HG03095 (cell line): Measurements from ENCODE around the gene MRPL11.
"Not testable (repeated sequence)": the region's sequence is repeated elsewhere in the genome, so short reads cannot be mapped to it uniquely, and the experiment has no call there.

Experiments
- ATAC-seq: cut with Tn5 transposase; IDR thresholded peaks from one replicate; pipeline ENCODE4 v1.9.1; 2021; ENCODE audit warnings: moderate library complexity; ENCODE audit not compliant: unreplicated experiment

MRPL11 gene

GRCh38 chr11:66431871-66432329 is 6.7 kb downstream of the MRPL11 start:
- ATAC-seq, result not testable (repeated sequence)

- ATAC-seq, result not testable (repeated sequence)
These were observed 7.4 kb downstream of the MRPL11 start for GRCh38 chr11:66431287-66431686.

- ATAC-seq, result no peak
These were observed 8.6 kb downstream of the MRPL11 start for GRCh38 chr11:66429983-66430602.

- no peak for ATAC-seq
These were observed 9.7 kb downstream of the MRPL11 start for GRCh38 chr11:66428933-66429332.

- no peak for ATAC-seq
These were observed 12.3 kb downstream of the MRPL11 start for GRCh38 chr11:66426314-66426713.

GRCh38 chr11:66421492-66422205 is 17.0 kb downstream of the MRPL11 start:
- ATAC-seq, result peak; percentile 68

GRCh38 chr11:66420671-66421476 is 17.8 kb downstream of the MRPL11 start, which contains the start of gene NPAS4:
NPAS4 (plus strand) TSS chr11:66421035; CDS start chr11:66421180, 145 bp downstream.
- no peak for ATAC-seq

- ATAC-seq, result no peak
These were observed 18.8 kb downstream of the MRPL11 start for GRCh38 chr11:66419825-66420224.

- ATAC-seq, result no peak
These were observed 19.7 kb downstream of the MRPL11 start for GRCh38 chr11:66418986-66419308.

- ATAC-seq, result no peak
These were observed 20.3 kb downstream of the MRPL11 start for GRCh38 chr11:66418168-66418985.

- ATAC-seq, result no peak
These were observed 21.6 kb downstream of the MRPL11 start for GRCh38 chr11:66417000-66417399.

- ATAC-seq, result no peak
These were observed 23.2 kb downstream of the MRPL11 start for GRCh38 chr11:66415423-66415822.

- no peak for ATAC-seq
These were observed 24.3 kb downstream of the MRPL11 start for GRCh38 chr11:66414120-66414934.

GRCh38 chr11:66413167-66413566 is 25.5 kb downstream of the MRPL11 start:
- ATAC-seq, result no peak

- no peak for ATAC-seq
These were observed 26.5 kb downstream of the MRPL11 start for GRCh38 chr11:66412110-66412509.

- ATAC-seq, result no peak
These were observed 27.3 kb downstream of the MRPL11 start for GRCh38 chr11:66411323-66411722.

- ATAC-seq, result no peak
These were observed 28.5 kb downstream of the MRPL11 start for GRCh38 chr11:66410191-66410590.

GRCh38 chr11:66409226-66409625 is 29.4 kb downstream of the MRPL11 start:
- ATAC-seq, result no peak

GRCh38 chr11:66408488-66409214 is 30.0 kb downstream of the MRPL11 start:
- no peak for ATAC-seq
